Measurements from ENCODE around the gene ERLEC1.

Gene ERLEC1

DNA sequence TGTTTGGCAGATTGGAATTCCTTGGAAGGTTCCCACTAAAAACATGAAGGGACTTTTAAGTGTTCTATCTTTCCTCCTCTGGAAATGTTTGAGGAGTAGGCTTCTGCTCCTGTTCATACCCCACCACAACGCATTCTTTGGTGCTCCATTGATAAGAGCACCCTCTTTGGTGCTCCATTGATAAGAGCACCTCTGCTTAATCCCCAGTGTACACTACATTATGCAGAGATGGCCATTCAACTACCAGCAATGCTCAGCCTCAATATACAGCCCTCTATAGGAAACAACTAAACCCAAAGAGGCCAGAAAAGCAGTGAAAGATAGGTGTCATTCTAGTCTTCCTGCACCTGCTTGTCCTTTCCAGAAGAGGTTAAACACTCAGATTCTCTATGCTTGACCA, 21.1 kb upstream of the ERLEC1 start:
- Histone ChIP-seq H3K4me2 (ENCODE audit: low read length, poor library complexity, severe bottlenecking) (no peak overlapping the region), H3K4me1 (ENCODE audit: control insufficient read depth, insufficient read depth, low read depth, low read length) (no peaks in the 10 kb centered on the region), H3K9me3 (ENCODE audit: control insufficient read depth, low read length) (no peaks in the 10 kb centered on the region), H3K9ac (ENCODE audit: low read length) (no peak overlapping the region), H2BK120ac (ENCODE audit: low read depth, low read length) (no peak overlapping the region), H3K14ac (ENCODE audit: low read length in 2 of 2) (no peak overlapping the region), H3K27me3 (ENCODE audit: control insufficient read depth in 1 of 2, insufficient read depth in 1 of 2, low read length in 2 of 2) (no peaks in the 10 kb centered on the region), H2AFZ (ENCODE audit: low read depth, low read length) (no peak overlapping the region), H4K8ac (ENCODE audit: low read length) (no peak overlapping the region), H3K79me1 (replicated peaks; ENCODE audit: low read length, poor library complexity, severe bottlenecking) (peaks cover 21% of the 10 kb centered on the region), H3K36me3 (ENCODE audit: control insufficient read depth in 1 of 2, insufficient read depth in 2 of 2, low read depth in 1 of 2, low read length in 2 of 2) (peaks cover 5 to 32% of the 10 kb centered on the region in 2 experiments), H3K23ac (ENCODE audit: low read length in 2 of 2) (no peak overlapping the region), H2BK15ac (ENCODE audit: low read depth, poor library complexity, severe bottlenecking) (no peak overlapping the region), H3K4ac (ENCODE audit: low read depth in 1 of 2, low read length in 2 of 2) (no peak overlapping the region), H2AK5ac (ENCODE audit: low read length, severe bottlenecking) (no peak overlapping the region), H4K91ac (ENCODE audit: low read length) (no peak overlapping the region), H2BK12ac (ENCODE audit: low read length in 2 of 2) (no peak overlapping the region), H3K4me3 (ENCODE audit: insufficient read depth in 1 of 2, low read depth in 1 of 2, low read length in 2 of 2) (no peak overlapping the region), H2BK5ac (ENCODE audit: low read depth, low read length, poor library complexity, severe bottlenecking) (no peak overlapping the region), H3K18ac (ENCODE audit: low read depth in 1 of 2, low read length in 2 of 2) (no peak overlapping the region), H3K27ac (ENCODE audit: low read length, poor library complexity, severe bottlenecking) (no peak overlapping the region)
- 100% methylated on average over 1 of the region's 1 CpG for WGBS
- DNase-seq, result no peak

DNA sequence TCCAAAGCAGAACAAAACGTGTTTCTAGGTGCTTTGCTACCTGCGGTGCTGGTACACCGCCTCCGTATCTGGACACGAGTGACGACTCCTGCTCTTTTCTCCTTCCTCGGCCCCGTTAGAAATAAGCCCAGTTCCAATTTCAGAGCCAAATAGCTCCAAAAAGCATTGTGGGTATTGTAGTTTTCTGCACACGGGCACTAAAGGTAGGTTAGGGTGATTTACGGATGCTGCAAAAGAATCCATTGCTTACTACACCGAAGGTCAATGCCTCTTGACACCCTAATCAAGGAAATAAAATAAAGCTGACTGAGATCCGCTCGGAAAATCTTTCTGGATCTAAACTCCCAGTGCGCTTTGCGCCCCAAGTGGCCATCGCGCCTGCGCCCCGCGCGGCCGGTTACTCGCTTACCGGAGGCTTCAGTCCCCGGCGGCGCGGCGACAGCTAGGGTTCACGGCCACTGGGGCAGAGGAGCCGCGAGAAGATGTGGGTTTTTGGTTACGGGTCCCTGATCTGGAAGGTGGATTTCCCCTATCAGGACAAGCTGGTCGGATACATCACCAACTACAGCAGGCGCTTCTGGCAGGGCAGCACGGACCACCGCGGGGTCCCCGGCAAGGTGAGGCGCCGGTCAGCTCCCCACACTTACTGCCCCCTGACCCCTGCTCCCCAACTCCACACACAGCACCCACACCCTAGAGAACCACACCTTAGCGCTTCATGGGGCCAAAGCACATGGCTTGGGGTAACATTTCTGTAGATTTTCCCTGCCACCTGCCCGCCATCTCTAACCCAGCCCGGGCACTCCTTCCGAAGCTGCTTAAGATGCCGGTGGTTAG, 19.2 kb upstream of the ERLEC1 start, which contains the start of gene CHAC2:
Gene CHAC2, plus strand, starts transcription at position 400 of the 837 bp plus-strand sequence. Its CDS starts 83 bp downstream, at position 483.
- no peaks in the 10 kb centered on the region for H3K27me3 ChIP-seq (ENCODE audit: control insufficient read depth in 1 of 2, insufficient read depth in 1 of 2, low read length in 2 of 2)
- H2BK120ac ChIP-seq (ENCODE audit: low read depth, low read length), result no peak within 1 kb of the TSS
- H3K14ac ChIP-seq (ENCODE audit: low read length in 2 of 2), result peak within 1 kb of the TSS in 1 of 2 experiments; percentile 35
- H3K79me1 ChIP-seq (replicated peaks; ENCODE audit: low read length, poor library complexity, severe bottlenecking), result peaks cover 22% of the 10 kb centered on the region
- peak within 1 kb of the TSS; percentile 87 for H2AFZ ChIP-seq (ENCODE audit: low read depth, low read length)
- peak within 1 kb of the TSS in 1 of 2 experiments; percentile 87 for H3K4ac ChIP-seq (ENCODE audit: low read depth in 1 of 2, low read length in 2 of 2)
- H3K18ac ChIP-seq (ENCODE audit: low read depth in 1 of 2, low read length in 2 of 2), result peak within 1 kb of the TSS; percentile 44 to 82
- H3K4me3 ChIP-seq (ENCODE audit: insufficient read depth in 1 of 2, low read depth in 1 of 2, low read length in 2 of 2), result peak within 1 kb of the TSS; percentile 77 to 90
- no peak within 1 kb of the TSS for H2AK5ac ChIP-seq (ENCODE audit: low read length, severe bottlenecking)
- WGBS, result under 1% methylated on average over 34 of the region's 46 CpGs
- no peaks in the 10 kb centered on the region for H3K9me3 ChIP-seq (ENCODE audit: control insufficient read depth, low read length)
- peak; percentile 88 for DNase-seq
- H3K9ac ChIP-seq (ENCODE audit: low read length), result peak within 1 kb of the TSS; percentile 95
- peak within 1 kb of the TSS in 1 of 2 experiments; percentile 6 for H2BK12ac ChIP-seq (ENCODE audit: low read length in 2 of 2)
- peak within 1 kb of the TSS; percentile 88 for H3K27ac ChIP-seq (ENCODE audit: low read length, poor library complexity, severe bottlenecking)
- H4K91ac ChIP-seq (ENCODE audit: low read length), result no peak within 1 kb of the TSS
- H3K4me1 ChIP-seq (ENCODE audit: control insufficient read depth, insufficient read depth, low read depth, low read length), result no peaks in the 10 kb centered on the region
- peak within 1 kb of the TSS; percentile 8 for H4K8ac ChIP-seq (ENCODE audit: low read length)
- H2BK15ac ChIP-seq (ENCODE audit: low read depth, poor library complexity, severe bottlenecking), result peak within 1 kb of the TSS; percentile 77
- H3K36me3 ChIP-seq (ENCODE audit: control insufficient read depth in 1 of 2, insufficient read depth in 2 of 2, low read depth in 1 of 2, low read length in 2 of 2), result peaks cover 5 to 18% of the 10 kb centered on the region in 2 experiments
- peak within 1 kb of the TSS in 1 of 2 experiments; percentile 77 for H3K23ac ChIP-seq (ENCODE audit: low read length in 2 of 2)
- H3K4me2 ChIP-seq (ENCODE audit: low read length, poor library complexity, severe bottlenecking), result peak within 1 kb of the TSS; percentile 76
- no peak within 1 kb of the TSS for H2BK5ac ChIP-seq (ENCODE audit: low read depth, low read length, poor library complexity, severe bottlenecking)

DNA sequence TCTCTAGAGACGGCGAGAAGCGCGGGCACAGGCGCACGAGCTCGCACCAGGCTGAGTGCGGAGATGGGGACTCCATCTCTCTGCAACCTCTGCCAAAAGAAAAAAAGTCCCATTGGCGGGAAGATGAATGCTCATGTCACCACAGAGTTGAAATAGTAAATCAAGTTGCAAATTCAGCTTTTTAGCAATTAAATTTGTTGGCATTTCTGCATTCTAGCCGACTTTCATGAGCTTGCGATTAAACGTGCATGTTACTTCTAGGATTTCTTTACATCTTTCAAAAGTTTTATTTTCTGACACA, 18.7 kb upstream of the ERLEC1 start:
- no peak overlapping the region for H4K91ac ChIP-seq (ENCODE audit: low read length)
- H3K4me1 ChIP-seq (ENCODE audit: control insufficient read depth, insufficient read depth, low read depth, low read length), result no peaks in the 10 kb centered on the region
- no peaks in the 10 kb centered on the region for H3K9me3 ChIP-seq (ENCODE audit: control insufficient read depth, low read length)
- H3K4ac ChIP-seq (ENCODE audit: low read depth in 1 of 2, low read length in 2 of 2), result no peak overlapping the region
- peaks cover 2 to 13% of the 10 kb centered on the region in 2 experiments for H3K36me3 ChIP-seq (ENCODE audit: control insufficient read depth in 1 of 2, insufficient read depth in 2 of 2, low read depth in 1 of 2, low read length in 2 of 2)
- H2BK5ac ChIP-seq (ENCODE audit: low read depth, low read length, poor library complexity, severe bottlenecking), result no peak overlapping the region
- H2BK15ac ChIP-seq (ENCODE audit: low read depth, poor library complexity, severe bottlenecking), result no peak overlapping the region
- H3K14ac ChIP-seq (ENCODE audit: low read length in 2 of 2), result no peak overlapping the region
- no peak overlapping the region for H2AFZ ChIP-seq (ENCODE audit: low read depth, low read length)
- no peak overlapping the region for H2BK12ac ChIP-seq (ENCODE audit: low read length in 2 of 2)
- H3K4me2 ChIP-seq (ENCODE audit: low read length, poor library complexity, severe bottlenecking), result peak overlapping the region; percentile 76
- H2BK120ac ChIP-seq (ENCODE audit: low read depth, low read length), result no peak overlapping the region
- H2AK5ac ChIP-seq (ENCODE audit: low read length, severe bottlenecking), result no peak overlapping the region
- H3K27ac ChIP-seq (ENCODE audit: low read length, poor library complexity, severe bottlenecking), result peak overlapping the region; percentile 36
- H3K9ac ChIP-seq (ENCODE audit: low read length), result peak overlapping the region; percentile 95
- H3K23ac ChIP-seq (ENCODE audit: low read length in 2 of 2), result no peak overlapping the region
- peaks cover 19% of the 10 kb centered on the region for H3K79me1 ChIP-seq (replicated peaks; ENCODE audit: low read length, poor library complexity, severe bottlenecking)
- WGBS, result 0% methylated on average over 9 of the region's 12 CpGs
- H3K27me3 ChIP-seq (ENCODE audit: control insufficient read depth in 1 of 2, insufficient read depth in 1 of 2, low read length in 2 of 2), result no peaks in the 10 kb centered on the region
- DNase-seq, result no peak
- H4K8ac ChIP-seq (ENCODE audit: low read length), result peak overlapping the region; percentile 8
- H3K4me3 ChIP-seq (ENCODE audit: insufficient read depth in 1 of 2, low read depth in 1 of 2, low read length in 2 of 2), result peak overlapping the region; percentile 77 to 90
- no peak overlapping the region for H3K18ac ChIP-seq (ENCODE audit: low read depth in 1 of 2, low read length in 2 of 2)

DNA sequence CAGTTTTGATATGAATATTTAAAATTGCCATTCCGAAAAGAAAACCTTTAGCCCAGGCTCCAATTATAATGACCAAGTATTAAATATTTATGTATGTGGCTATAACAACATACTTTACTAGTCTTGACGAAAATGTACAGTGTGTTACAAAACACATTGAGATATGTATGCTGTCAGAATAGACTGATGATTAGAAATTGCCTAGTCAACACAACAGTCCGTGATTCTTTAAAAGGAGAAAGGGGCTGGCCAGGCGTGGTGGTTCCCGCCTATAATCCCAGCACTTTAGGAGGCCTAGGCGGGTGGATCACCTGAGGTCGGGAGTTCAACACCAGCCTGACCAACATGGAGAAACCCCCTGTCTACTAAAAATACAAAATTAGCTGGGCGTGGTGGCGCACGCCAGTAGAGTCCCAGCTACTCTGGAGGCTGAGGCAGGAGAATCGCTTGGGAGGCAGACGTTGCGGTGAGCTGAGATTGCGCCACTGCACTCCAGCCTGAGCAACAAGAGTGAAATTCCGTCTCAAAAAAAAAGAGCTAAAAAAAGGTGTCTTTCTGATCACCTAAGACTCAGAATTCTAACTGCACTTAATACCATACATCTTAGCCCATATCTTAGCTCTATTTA, 17.4 kb upstream of the ERLEC1 start:
- Histone ChIP-seq H2BK5ac (ENCODE audit: low read depth, low read length, poor library complexity, severe bottlenecking) (no peak overlapping the region), H3K9ac (ENCODE audit: low read length) (no peak overlapping the region), H2BK15ac (ENCODE audit: low read depth, poor library complexity, severe bottlenecking) (no peak overlapping the region), H2BK120ac (ENCODE audit: low read depth, low read length) (no peak overlapping the region), H3K23ac (ENCODE audit: low read length in 2 of 2) (no peak overlapping the region), H3K79me1 (replicated peaks; ENCODE audit: low read length, poor library complexity, severe bottlenecking) (peaks cover 16% of the 10 kb centered on the region), H3K4me2 (ENCODE audit: low read length, poor library complexity, severe bottlenecking) (no peak overlapping the region), H2BK12ac (ENCODE audit: low read length in 2 of 2) (no peak overlapping the region), H4K8ac (ENCODE audit: low read length) (no peak overlapping the region), H4K91ac (ENCODE audit: low read length) (no peak overlapping the region), H2AFZ (ENCODE audit: low read depth, low read length) (no peak overlapping the region), H3K4me1 (ENCODE audit: control insufficient read depth, insufficient read depth, low read depth, low read length) (no peaks in the 10 kb centered on the region), H3K27me3 (ENCODE audit: control insufficient read depth in 1 of 2, insufficient read depth in 1 of 2, low read length in 2 of 2) (no peaks in the 10 kb centered on the region), H3K4me3 (ENCODE audit: insufficient read depth in 1 of 2, low read depth in 1 of 2, low read length in 2 of 2) (no peak overlapping the region), H3K14ac (ENCODE audit: low read length in 2 of 2) (no peak overlapping the region), H3K36me3 (ENCODE audit: control insufficient read depth in 1 of 2, insufficient read depth in 2 of 2, low read depth in 1 of 2, low read length in 2 of 2) (peaks cover 3 to 9% of the 10 kb centered on the region in 2 experiments), H3K18ac (ENCODE audit: low read depth in 1 of 2, low read length in 2 of 2) (no peak overlapping the region), H3K27ac (ENCODE audit: low read length, poor library complexity, severe bottlenecking) (no peak overlapping the region), H2AK5ac (ENCODE audit: low read length, severe bottlenecking) (no peak overlapping the region), H3K9me3 (ENCODE audit: control insufficient read depth, low read length) (no peaks in the 10 kb centered on the region), H3K4ac (ENCODE audit: low read depth in 1 of 2, low read length in 2 of 2) (no peak overlapping the region)
- no peak for DNase-seq
- 96% methylated on average over 13 of the region's 15 CpGs for WGBS
